ENCODE results near the gene ST8SIA4.

DNA sequence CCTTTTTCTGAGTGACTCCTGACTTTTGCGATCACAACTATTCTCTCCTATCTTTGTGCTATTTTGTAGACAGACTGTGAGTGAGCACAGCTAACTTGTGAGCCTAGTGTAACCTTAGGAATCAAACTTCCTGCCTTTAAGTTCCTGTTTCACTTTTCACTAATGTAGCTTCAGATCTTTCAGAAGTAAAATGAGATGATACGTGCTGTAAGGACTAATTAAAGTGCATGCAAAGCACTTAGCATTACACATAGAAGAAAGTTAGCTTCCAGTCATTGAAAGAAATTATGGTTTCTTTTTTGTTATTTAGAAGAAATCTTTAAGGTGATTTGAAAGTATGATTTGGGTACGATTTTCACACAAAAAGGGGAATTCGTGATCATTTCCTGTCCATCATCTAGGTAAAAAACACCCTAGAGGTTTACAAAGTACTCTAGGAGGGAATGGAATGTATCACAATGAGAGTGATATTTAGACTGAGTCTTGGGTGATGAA is 122.7 kb downstream of the ST8SIA4 start:
- TF ChIP-seq GATA3 (IDR thresholded peaks at IDR 0.05; ENCODE audit: low read depth, low read length) (no peak), GATA2 (IDR thresholded peaks at IDR 0.05; ENCODE audit: low read depth, low read length) (no peak)
